NOMO-1 treated with dmso at 0.1 percent for 144 hours (cell line): ENCODE measurements around the gene SLC4A3.
"Not testable (repeated sequence)": the region's sequence is repeated elsewhere in the genome, so short reads cannot be mapped to it uniquely, and the experiment has no call there.

ENCODE experiments used
- DNase-seq: peaks from one replicate; lab custom pipeline; 2025; ENCODE audit not compliant: unreplicated experiment; lab: John Stamatoyannopoulos, UW

Gene SLC4A3

DNA sequence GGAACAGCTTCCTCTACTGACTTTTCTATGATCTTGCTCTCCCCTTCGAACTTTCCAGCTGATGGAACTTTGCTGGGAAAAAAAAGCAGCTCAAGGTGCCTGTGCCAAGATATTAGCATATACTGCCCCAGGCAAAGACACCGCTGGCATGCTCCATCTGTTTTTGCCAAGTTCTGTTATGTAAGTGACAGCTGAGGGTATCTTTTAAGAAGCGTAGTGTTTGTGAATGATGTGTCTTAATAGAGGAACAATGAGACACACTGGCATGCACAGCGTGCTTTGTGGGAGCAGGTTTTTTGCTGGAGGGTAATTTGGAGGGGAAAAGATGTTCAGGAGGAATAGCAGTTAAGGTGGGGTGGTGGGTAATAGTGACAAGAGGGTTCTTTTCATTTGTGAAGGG is 47.8 kb downstream of the SLC4A3 start:
- no peak for DNase-seq

GRCh38 chr2:219676586-219676985 is 49.2 kb downstream of the SLC4A3 start:
- no peak for DNase-seq

DNA sequence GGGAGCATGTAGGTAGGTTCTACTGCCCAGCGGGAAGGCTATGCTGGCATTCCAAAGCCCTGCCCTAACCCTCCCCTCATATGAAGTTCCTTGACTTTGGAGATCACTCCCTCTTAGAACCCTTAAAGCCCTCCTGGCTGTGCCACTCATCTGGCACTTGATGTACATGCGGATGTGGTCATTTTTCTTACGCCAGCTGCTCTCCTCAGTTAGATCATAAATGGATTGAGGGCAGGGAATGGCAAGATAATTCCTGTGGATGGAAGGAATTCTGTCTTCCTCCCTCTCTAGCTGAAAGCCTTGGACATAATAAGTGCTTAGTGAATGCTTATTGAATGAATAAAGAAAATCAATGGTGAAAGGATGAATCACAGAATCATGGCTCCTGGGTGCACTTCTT is 51.6 kb downstream of the SLC4A3 start:
- no peak for DNase-seq

DNA sequence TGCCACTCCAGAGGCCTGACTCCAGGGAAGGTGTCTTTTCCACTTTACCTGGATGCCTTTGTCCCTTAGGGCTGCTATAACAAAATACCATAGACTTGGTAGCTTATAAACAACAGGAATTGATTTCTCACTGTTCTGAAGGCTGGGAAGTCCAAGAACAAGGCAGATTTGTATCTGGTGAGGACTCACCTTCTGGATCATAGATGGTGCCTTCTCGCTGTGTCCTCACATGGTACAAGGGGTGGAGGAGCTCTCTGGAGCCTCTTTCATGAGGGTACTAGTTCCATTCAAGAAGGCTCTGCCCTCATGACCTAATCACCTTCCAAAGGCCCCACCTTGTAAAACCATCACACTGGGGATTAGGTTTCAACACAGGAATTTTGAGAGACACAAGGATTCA is 52.1 kb downstream of the SLC4A3 start:
- no peak for DNase-seq

DNA sequence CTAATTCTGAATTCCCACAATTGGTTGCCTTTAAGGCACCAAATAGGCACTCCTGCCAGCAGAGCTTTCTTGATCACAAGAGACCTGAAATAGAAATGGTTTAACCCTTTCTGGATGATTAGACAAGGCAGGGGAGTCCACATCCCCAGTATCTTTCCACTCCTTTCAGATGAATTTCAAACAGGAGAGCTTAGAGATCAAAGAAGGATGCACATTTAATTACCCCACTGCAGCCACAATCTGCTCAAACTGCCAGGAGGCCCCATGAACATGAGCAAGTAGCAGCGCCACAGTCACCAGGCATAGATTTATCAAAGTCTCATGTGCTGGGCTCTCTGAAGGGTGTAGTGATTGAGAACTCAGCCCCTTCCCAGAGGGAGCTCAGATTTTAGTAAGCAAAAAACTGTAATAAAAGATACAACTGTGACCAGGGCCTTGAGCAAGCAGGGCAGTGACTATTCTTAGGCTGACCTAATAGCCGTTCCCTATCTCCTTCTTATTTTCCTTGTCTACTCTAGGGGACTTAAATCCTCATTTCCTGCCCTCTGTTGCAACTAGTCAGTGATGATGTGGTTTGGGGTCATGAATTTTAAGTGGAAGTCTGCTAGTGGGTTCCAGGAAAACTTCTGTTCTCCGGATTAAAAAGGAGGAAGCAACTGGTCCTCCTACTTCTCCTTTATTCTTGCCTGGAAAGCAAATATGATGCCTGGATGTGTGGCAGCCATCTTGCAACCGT is 53.7 kb downstream of the SLC4A3 start:
- DNase-seq = no peak

DNA sequence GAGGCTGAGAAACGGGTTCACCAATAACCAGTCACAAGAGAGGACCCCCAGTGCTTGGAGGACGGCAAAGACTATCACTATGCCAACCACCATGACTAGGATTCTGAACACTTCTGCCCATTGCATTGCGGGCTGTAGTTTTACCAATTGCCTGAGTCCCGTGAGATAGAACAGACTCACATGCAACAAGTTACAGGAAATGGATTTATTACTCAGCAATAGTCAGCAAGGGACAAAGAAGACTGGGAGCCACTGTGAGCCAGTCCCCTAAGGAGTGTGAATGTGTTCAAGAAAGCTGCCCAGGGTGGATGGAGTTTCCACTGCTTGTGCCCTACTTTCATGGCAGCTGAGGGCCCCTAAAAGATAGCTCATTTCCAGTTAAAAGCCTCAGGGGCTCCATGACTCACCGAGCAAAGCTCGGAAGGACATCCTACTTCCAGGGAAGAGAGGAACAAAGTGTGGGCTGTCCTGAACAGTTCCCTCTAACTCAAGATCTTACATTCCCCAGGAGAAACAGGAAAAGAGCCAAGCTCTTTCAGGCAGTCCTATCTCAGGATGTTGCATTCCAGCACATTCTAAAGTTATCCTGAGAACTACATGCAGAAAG is 54.4 kb downstream of the SLC4A3 start:
- DNase-seq = no peak

DNA sequence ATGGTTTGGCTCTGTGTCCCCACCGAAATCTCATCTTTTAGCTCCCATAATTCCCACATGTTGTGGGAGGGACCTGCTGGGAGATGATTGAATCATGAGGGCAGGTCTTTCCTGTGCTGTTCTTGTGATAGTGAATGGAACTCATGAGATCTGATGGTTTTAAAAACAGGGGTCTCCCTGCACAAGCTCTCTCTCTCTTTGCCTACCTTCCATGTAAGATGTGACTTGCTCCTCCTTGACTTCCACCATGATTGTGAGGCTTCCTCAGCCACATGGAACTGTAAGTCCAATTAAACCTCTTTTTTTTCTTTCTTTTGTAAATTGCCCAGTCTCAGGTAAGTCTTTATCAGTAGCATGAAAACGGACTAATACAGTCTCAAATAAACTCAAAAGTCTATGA is 56.0 kb downstream of the SLC4A3 start:
- DNase-seq = not testable (repeated sequence)

GRCh38 chr2:219684721-219685689 is 57.6 kb downstream of the SLC4A3 start:
- DNase-seq = peak; percentile 42

- DNase-seq = no peak
Measured at GRCh38 chr2:219687272-219687671, 59.8 kb downstream of the SLC4A3 start.

DNA sequence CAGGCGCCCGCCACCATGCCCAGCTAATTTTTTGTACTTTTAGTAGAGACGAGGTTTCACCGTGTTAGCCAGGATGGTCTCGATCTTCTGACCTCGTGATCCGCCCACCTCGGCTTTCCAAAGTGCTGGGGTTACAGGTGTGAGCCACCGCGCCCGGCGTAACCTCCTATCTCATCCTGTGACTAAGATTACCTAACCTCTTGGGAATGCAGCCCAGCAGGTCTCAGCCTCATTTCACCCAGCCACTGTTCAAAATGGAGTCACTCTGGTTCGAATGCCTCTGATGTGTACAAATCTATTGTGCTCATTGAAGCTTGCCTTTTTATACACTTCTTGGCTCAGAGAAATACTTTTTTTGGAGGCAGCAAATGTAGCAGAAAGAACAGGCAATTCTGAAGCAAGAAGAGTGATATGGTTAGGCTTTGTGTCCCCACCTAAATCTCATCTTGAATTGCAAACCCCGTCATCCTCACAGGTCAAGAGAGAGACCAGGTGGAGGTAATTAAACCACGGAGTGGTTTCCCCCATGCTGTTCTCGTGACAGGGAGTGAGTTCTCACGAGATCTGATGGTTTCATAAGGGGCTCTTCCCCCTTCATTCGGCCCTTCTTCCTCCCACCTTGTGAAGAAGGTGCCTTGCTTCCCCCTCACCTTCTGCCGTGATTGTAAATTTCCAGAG is 60.6 kb downstream of the SLC4A3 start:
- DNase-seq = no peak

- DNase-seq = no peak
Measured at GRCh38 chr2:219688560-219689445, 61.4 kb downstream of the SLC4A3 start.

GRCh38 chr2:219689676-219690628 is 62.5 kb downstream of the SLC4A3 start:
- DNase-seq = peak; percentile 25

DNA sequence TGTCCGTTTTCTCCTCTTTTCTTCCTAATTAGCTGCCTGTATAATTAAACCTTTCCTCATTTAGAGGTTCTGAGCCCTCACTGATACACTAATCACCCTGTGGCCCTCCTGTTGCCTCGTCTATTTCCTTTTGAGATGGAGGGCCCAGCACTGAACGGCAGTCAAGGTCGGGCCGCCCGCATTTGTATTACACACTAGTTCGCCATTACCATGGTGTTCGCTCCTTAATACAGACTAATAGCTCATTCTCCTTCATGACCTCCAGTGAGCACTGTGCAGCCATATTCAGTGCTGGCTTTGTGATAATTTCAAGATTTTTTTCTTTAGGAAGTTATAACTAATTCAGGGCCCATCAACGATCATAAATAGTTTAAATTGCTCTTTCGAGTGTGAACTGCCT is 64.1 kb downstream of the SLC4A3 start:
- DNase-seq = no peak
